ENCODE measurements around the gene ZBTB7C.

Gene ZBTB7C

GRCh38 chr18:48186861-48187260, 222.3 kb downstream of the ZBTB7C start:
- H3K9me2 ChIP-seq (replicated peaks; ENCODE audit: insufficient read depth, low read length): no peaks in the 10 kb centered on the region
- H3K4me3 ChIP-seq (ENCODE audit: insufficient read depth, low read length, poor library complexity, severe bottlenecking): no peak overlapping the region
- H3K9me3 ChIP-seq (ENCODE audit: insufficient read depth, low read length): no peaks in the 10 kb centered on the region
- no peaks in the 10 kb centered on the region for H3K27me3 ChIP-seq (ENCODE audit: low read length)
- no peaks in the 10 kb centered on the region for H3K36me3 ChIP-seq (ENCODE audit: low read length)
- no peak overlapping the region for H3K27ac ChIP-seq (ENCODE audit: low read depth, low read length)
- no peak overlapping the region for H3K9ac ChIP-seq (ENCODE audit: low read length)
- no peaks in the 10 kb centered on the region for H3K79me2 ChIP-seq (ENCODE audit: insufficient read depth, low read length)
- no peaks in the 10 kb centered on the region for H4K20me1 ChIP-seq (ENCODE audit: low read depth, low read length)
- no peak overlapping the region for H2AFZ ChIP-seq (ENCODE audit: low read depth, low read length, severe bottlenecking)
- H3F3A ChIP-seq (ENCODE audit: insufficient read depth): no peaks in the 10 kb centered on the region
- TF ChIP-seq CTCF (IDR thresholded peaks at IDR 0.05; ENCODE audit: insufficient read depth, low read length, poor library complexity, severe bottlenecking): no peak
- TF ChIP-seq EZH2phosphoT487 (conservative IDR thresholded peaks at IDR 0.05; ENCODE audit: low read length): no peak
- no peak overlapping the region for H3K4me2 ChIP-seq (ENCODE audit: low read depth, low read length, poor library complexity, severe bottlenecking)

- no peaks in the 10 kb centered on the region for H3K36me3 ChIP-seq (ENCODE audit: low read length)
- H3K79me2 ChIP-seq (ENCODE audit: insufficient read depth, low read length): no peaks in the 10 kb centered on the region
- no peaks in the 10 kb centered on the region for H4K20me1 ChIP-seq (ENCODE audit: low read depth, low read length)
- no peak overlapping the region for H3K27ac ChIP-seq (ENCODE audit: low read depth, low read length)
- H3K4me2 ChIP-seq (ENCODE audit: low read depth, low read length, poor library complexity, severe bottlenecking): no peak overlapping the region
- H2AFZ ChIP-seq (ENCODE audit: low read depth, low read length, severe bottlenecking): no peak overlapping the region
- H3K9ac ChIP-seq (ENCODE audit: low read length): no peak overlapping the region
- H3F3A ChIP-seq (ENCODE audit: insufficient read depth): no peaks in the 10 kb centered on the region
- H3K9me3 ChIP-seq (ENCODE audit: insufficient read depth, low read length): no peaks in the 10 kb centered on the region
- H3K27me3 ChIP-seq (ENCODE audit: low read length): no peaks in the 10 kb centered on the region
- TF ChIP-seq CTCF (IDR thresholded peaks at IDR 0.05; ENCODE audit: insufficient read depth, low read length, poor library complexity, severe bottlenecking) (no peak), EZH2phosphoT487 (conservative IDR thresholded peaks at IDR 0.05; ENCODE audit: low read length) (no peak)
- no peaks in the 10 kb centered on the region for H3K9me2 ChIP-seq (replicated peaks; ENCODE audit: insufficient read depth, low read length)
- H3K4me3 ChIP-seq (ENCODE audit: insufficient read depth, low read length, poor library complexity, severe bottlenecking): no peak overlapping the region
These were observed 222.9 kb downstream of the ZBTB7C start for GRCh38 chr18:48186131-48186766.

GRCh38 chr18:48184118-48184517, 225.1 kb downstream of the ZBTB7C start:
- Histone ChIP-seq H3K4me2 (ENCODE audit: low read depth, low read length, poor library complexity, severe bottlenecking) (no peak overlapping the region), H3F3A (ENCODE audit: insufficient read depth) (no peaks in the 10 kb centered on the region), H4K20me1 (ENCODE audit: low read depth, low read length) (no peaks in the 10 kb centered on the region), H3K27me3 (ENCODE audit: low read length) (no peaks in the 10 kb centered on the region), H3K9me3 (ENCODE audit: insufficient read depth, low read length) (no peaks in the 10 kb centered on the region), H3K79me2 (ENCODE audit: insufficient read depth, low read length) (no peaks in the 10 kb centered on the region), H3K9ac (ENCODE audit: low read length) (no peak overlapping the region), H3K4me3 (ENCODE audit: insufficient read depth, low read length, poor library complexity, severe bottlenecking) (no peak overlapping the region), H2AFZ (ENCODE audit: low read depth, low read length, severe bottlenecking) (no peak overlapping the region), H3K9me2 (replicated peaks; ENCODE audit: insufficient read depth, low read length) (no peaks in the 10 kb centered on the region), H3K27ac (ENCODE audit: low read depth, low read length) (no peak overlapping the region), H3K36me3 (ENCODE audit: low read length) (no peaks in the 10 kb centered on the region)
- no peak for TF ChIP-seq CTCF (IDR thresholded peaks at IDR 0.05; ENCODE audit: insufficient read depth, low read length, poor library complexity, severe bottlenecking)
- no peak for TF ChIP-seq EZH2phosphoT487 (conservative IDR thresholded peaks at IDR 0.05; ENCODE audit: low read length)

Measured in SU-DHL-6 (cell line).